22Rv1 (cell line): ENCODE data around the gene BAHCC1.

Experiments
- ZFX ChIP-seq: fragments of 450-650 bp; IDR thresholded peaks from 2 replicates; pipeline ENCODE4 v1.6.1; 2017; ENCODE audit warnings: antibody characterized with exemption, borderline replicate concordance
- TF ChIP-seq, protein P1 (sequence below): fragments of 450-650 bp; IDR thresholded peaks from 2 replicates; pipeline ENCODE4 v1.5.1; 2017; ENCODE audit warnings: mild to moderate bottlenecking

DNA sequence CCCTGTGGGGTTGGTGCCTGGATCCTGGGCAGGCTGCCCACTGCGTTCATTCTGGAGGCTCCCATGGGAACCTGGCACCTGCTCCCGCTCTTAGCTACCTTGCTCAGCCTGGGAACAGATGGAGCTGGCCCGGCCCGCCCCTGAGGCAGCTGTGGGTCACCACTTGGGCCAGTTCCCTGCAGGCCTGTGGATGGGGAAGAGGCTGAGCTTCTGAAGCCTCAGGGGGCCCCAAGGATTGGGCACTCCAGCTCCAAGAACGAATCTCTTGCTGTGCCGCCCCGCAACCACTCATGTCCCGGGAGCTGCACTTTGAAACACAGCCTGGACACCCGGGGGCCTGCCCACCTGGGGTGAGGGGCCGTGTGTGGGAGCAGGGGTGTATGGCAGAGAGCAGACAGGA, 37.7 kb downstream of the BAHCC1 start:
- TF ChIP-seq, protein P1, sequence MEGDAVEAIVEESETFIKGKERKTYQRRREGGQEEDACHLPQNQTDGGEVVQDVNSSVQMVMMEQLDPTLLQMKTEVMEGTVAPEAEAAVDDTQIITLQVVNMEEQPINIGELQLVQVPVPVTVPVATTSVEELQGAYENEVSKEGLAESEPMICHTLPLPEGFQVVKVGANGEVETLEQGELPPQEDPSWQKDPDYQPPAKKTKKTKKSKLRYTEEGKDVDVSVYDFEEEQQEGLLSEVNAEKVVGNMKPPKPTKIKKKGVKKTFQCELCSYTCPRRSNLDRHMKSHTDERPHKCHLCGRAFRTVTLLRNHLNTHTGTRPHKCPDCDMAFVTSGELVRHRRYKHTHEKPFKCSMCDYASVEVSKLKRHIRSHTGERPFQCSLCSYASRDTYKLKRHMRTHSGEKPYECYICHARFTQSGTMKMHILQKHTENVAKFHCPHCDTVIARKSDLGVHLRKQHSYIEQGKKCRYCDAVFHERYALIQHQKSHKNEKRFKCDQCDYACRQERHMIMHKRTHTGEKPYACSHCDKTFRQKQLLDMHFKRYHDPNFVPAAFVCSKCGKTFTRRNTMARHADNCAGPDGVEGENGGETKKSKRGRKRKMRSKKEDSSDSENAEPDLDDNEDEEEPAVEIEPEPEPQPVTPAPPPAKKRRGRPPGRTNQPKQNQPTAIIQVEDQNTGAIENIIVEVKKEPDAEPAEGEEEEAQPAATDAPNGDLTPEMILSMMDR, result no peak
- no peak for TF ChIP-seq ZFX
